GM23338 (cell line): ENCODE results near the gene TRIM21. TPM values are rescaled to one million over a fixed set of nuclear protein-coding genes. Genes with fewer than 3 reads are reported as not detected.

ENCODE experiments used
- ATAC-seq: fragments of 200-7000 bp; cut with Tn5 transposase; 3 replicates; pipeline ENCODE4 v1.9.1; 2020
- DNase-seq: peaks from one replicate; pipeline ENCODE4 v3.0.0-alpha.2; 2015; ENCODE audit warnings: low spot score
- H2AFZ ChIP-seq: fragments of 200-600 bp; sonication (generic); 2 replicates; pipeline ENCODE4 v1.8.0; 2016; ENCODE audit warnings: antibody characterized with exemption, mild to moderate bottlenecking, moderate library complexity
- H3F3A ChIP-seq: fragments of 200-600 bp; sonication (generic); replicated peaks from 2 replicates; pipeline ENCODE4 v1.8.0; 2017; ENCODE audit warnings: antibody characterized with exemption, mixed run types, low read depth
- H3K27ac ChIP-seq: fragments of 200-600 bp; sonication (generic); 2 replicates; pipeline ENCODE4 v1.6.1; 2016; ENCODE audit warnings: low read depth
- H3K27me3 ChIP-seq: fragments of 200-600 bp; sonication (generic); 2 replicates; pipeline ENCODE4 v1.8.0; 2016; ENCODE audit warnings: mild to moderate bottlenecking, mixed run types, moderate library complexity; ENCODE audit not compliant: insufficient read depth
- H3K36me3 ChIP-seq: fragments of 200-600 bp; sonication (generic); 2 replicates; pipeline ENCODE4 v1.8.0; 2016; ENCODE audit warnings: mild to moderate bottlenecking; ENCODE audit not compliant: insufficient read depth
- H3K4me1 ChIP-seq: fragments of 200-600 bp; sonication (generic); 2 replicates; pipeline ENCODE4 v1.8.0; 2016; ENCODE audit warnings: mild to moderate bottlenecking, moderate library complexity; ENCODE audit not compliant: insufficient read depth
- H3K4me2 ChIP-seq: fragments of 200-600 bp; sonication (generic); 2 replicates; pipeline ENCODE4 v1.7.1; 2017; ENCODE audit warnings: mixed run types
- H3K4me3 ChIP-seq: fragments of 200-600 bp; sonication (generic); 2 replicates; pipeline ENCODE4 v1.6.1; 2016; ENCODE audit warnings: mixed run types
- H3K79me2 ChIP-seq: fragments of 200-600 bp; sonication (generic); replicated peaks from 2 replicates; pipeline ENCODE4 v1.8.0; 2017; ENCODE audit warnings: mild to moderate bottlenecking; ENCODE audit not compliant: insufficient read depth
- H3K9me2 ChIP-seq: fragments of 200-600 bp; sonication (generic); 2 replicates; pipeline ENCODE4 v1.8.0; 2017; ENCODE audit not compliant: insufficient read depth
- H4K20me1 ChIP-seq: fragments of 200-600 bp; sonication (generic); replicated peaks from 2 replicates; pipeline ENCODE4 v1.8.0; 2017; ENCODE audit warnings: mild to moderate bottlenecking; ENCODE audit not compliant: insufficient read depth
- H3K27ac Mint-ChIP-seq: 2 replicates; pipeline ENCODE4 v1.8.0; 2020; ENCODE audit warnings: inconsistent platforms, mild to moderate bottlenecking, moderate library complexity, mixed read lengths
- H3K27me3 Mint-ChIP-seq: 3 replicates; pipeline ENCODE4 v1.8.0; 2022; ENCODE audit warnings: low read depth, mild to moderate bottlenecking, moderate library complexity, mixed read lengths, inconsistent platforms; ENCODE audit not compliant: insufficient read depth, poor library complexity
- H3K36me3 Mint-ChIP-seq: 3 replicates; pipeline ENCODE4 v1.8.0; 2021; ENCODE audit warnings: low read depth, mild to moderate bottlenecking, inconsistent platforms, moderate library complexity, mixed read lengths
- H3K4me1 Mint-ChIP-seq: 3 replicates; pipeline ENCODE4 v1.8.0; 2020; ENCODE audit warnings: mild to moderate bottlenecking, inconsistent platforms, mixed read lengths
- H3K4me3 Mint-ChIP-seq: 3 replicates; pipeline ENCODE4 v1.8.0; 2021; ENCODE audit warnings: moderate library complexity, mild to moderate bottlenecking, inconsistent platforms, mixed read lengths
- H3K9me3 Mint-ChIP-seq: 3 replicates; pipeline ENCODE4 v1.8.0; 2020; ENCODE audit warnings: moderate library complexity, mild to moderate bottlenecking, inconsistent platforms, mixed read lengths
- CREB1 ChIP-seq: fragments of 250-450 bp; sonication (Bioruptor Pico); IDR thresholded peaks from 2 replicates; pipeline ENCODE4 v1.5.0; 2020; ENCODE audit warnings: low read depth, mild to moderate bottlenecking, moderate library complexity
- CTCF ChIP-seq, 2 experiments: fragments of 200-600 bp in 1 of 2; sonication (generic) in 1 of 2; conservative IDR thresholded peaks; 2 replicates each; pipeline versions ENCODE4 v1.5.1 to v1.6.1; 2016 to 2017; ENCODE audit warnings: antibody characterized with exemption in 2 of 2, low read depth in 2 of 2, mild to moderate bottlenecking in 2 of 2, moderate library complexity in 1 of 2
- ETS1 ChIP-seq: IDR thresholded peaks from 2 replicates; pipeline ENCODE4 v1.6.1; 2016; ENCODE audit warnings: antibody characterized with exemption
- EZH2 ChIP-seq: fragments of 200-600 bp; sonication (generic); IDR thresholded peaks from one replicate; pipeline ENCODE4 v1.8.0; 2017; ENCODE audit warnings: antibody characterized with exemption, mild to moderate bottlenecking, low read depth; ENCODE audit not compliant: unreplicated experiment
- EZH2phosphoT487 ChIP-seq: fragments of 200-600 bp; sonication (generic); IDR thresholded peaks from one replicate; pipeline ENCODE4 v1.8.1; 2018; ENCODE audit warnings: antibody characterized with exemption; ENCODE audit not compliant: unreplicated experiment
- JUNB ChIP-seq: IDR thresholded peaks from one replicate; pipeline ENCODE4 v1.6.1; 2016; ENCODE audit warnings: antibody characterized with exemption; ENCODE audit not compliant: unreplicated experiment
- NANOG ChIP-seq: IDR thresholded peaks from 2 replicates; pipeline ENCODE4 v1.6.1; 2016; ENCODE audit warnings: antibody characterized with exemption, borderline replicate concordance
- POLR2AphosphoS5 ChIP-seq: IDR thresholded peaks from 2 replicates; pipeline ENCODE4 v1.6.1; 2016; ENCODE audit warnings: antibody characterized with exemption, low read depth
- REST ChIP-seq: IDR thresholded peaks from one replicate; pipeline ENCODE4 v1.6.1; 2018; ENCODE audit warnings: antibody characterized with exemption; ENCODE audit not compliant: unreplicated experiment
- STAT1 ChIP-seq: IDR thresholded peaks from one replicate; pipeline ENCODE4 v1.6.1; 2016; ENCODE audit warnings: antibody characterized with exemption; ENCODE audit not compliant: unreplicated experiment
- ZNF114 ChIP-seq: fragments of 250-450 bp; sonication (Bioruptor Pico); IDR thresholded peaks from 2 replicates; pipeline ENCODE4 v1.5.0; 2020; ENCODE audit warnings: mild to moderate bottlenecking, moderate library complexity
- ZNF331 ChIP-seq: fragments of 250-450 bp; sonication (Bioruptor Pico); IDR thresholded peaks from 2 replicates; pipeline ENCODE4 v1.5.0; 2020; ENCODE audit warnings: low read depth, mild to moderate bottlenecking, moderate library complexity
- ZNF462 ChIP-seq: fragments of 250-450 bp; sonication (Bioruptor Pico); IDR thresholded peaks from 2 replicates; pipeline ENCODE4 v1.5.0; 2020; ENCODE audit warnings: mild to moderate bottlenecking, moderate library complexity
- polyA plus RNA-seq: library from polyadenylated mRNA; unstranded; fragments of >200 nt; fragmentation: Nextera tagmentation; extraction: Ambion mirVana; gene quantifications from 2 replicates; pipeline ENCODE4 v1.2.1, GENCODE V29; 2016
- total RNA-seq: library from RNA; depleted of rRNA; stranded (reverse); fragments of >200 nt; shearing (Covaris generic); gene quantifications from 2 replicates; pipeline ENCODE4 v1.2.3, GENCODE V29; 2014

TRIM21 gene
- total and polyA plus RNA-seq, 2 experiments from 2014 or later: 12.7 to 18.3 TPM

GRCh38 chr11:4393858-4394223, 339 bp upstream of the TRIM21 start (continued):
- TF ChIP-seq CREB1 (CRISPR knock-in tag) (no peak), POLR2AphosphoS5 (no peak), STAT1 (no peak)

DNA sequence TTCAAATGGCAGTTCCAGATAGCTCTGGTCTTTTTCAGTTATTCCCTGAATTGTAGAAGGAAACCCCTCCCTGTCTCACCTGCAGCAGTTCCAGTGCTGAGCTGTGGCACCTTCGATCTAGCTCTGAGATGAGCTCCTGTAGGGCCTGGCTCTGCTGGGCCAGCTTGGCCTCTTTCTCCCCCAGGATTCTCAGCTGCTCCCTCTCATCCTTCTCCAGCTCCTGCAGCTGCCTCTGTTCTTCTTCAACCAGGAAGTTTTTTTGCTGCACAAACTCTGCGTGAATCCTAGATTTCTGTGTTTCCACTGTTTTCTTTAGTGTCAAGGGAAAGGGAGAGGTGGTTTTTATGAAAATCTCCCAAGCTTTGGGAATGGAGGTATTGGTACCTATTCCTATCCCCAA, 5.3 kb downstream of the TRIM21 start:
- Histone ChIP-seq H3K4me3 (no peak overlapping the region), H3F3A (no peaks in the 10 kb centered on the region), H3K27me3 (no peaks in the 10 kb centered on the region), H3K4me1 (peaks cover 4% of the 10 kb centered on the region; the same call in 1 of the 2 replicates), H3K27ac (no peak overlapping the region), H2AFZ (no peak overlapping the region), H3K9me2 (no peaks in the 10 kb centered on the region), H3K4me2 (no peak overlapping the region), H3K79me2 (peaks cover 4% of the 10 kb centered on the region; the same call in 1 of the 2 replicates), H3K36me3 (no peaks in the 10 kb centered on the region), H4K20me1 (no peaks in the 10 kb centered on the region)
- ATAC-seq (no peak), DNase-seq (no peak)
- peaks cover 35% of the 10 kb centered on the region for H3K36me3 Mint-ChIP-seq
- no peak overlapping the region for H3K4me3 Mint-ChIP-seq
- H3K27ac Mint-ChIP-seq: no peak overlapping the region
- no peaks in the 10 kb centered on the region for H3K9me3 Mint-ChIP-seq
- H3K4me1 Mint-ChIP-seq: no peaks in the 10 kb centered on the region
- TF ChIP-seq ZNF331 (CRISPR knock-in tag) (no peak), JUNB (no peak), ZNF114 (CRISPR knock-in tag) (no peak), POLR2AphosphoS5 (no peak), CTCF (conservative IDR thresholded peaks at IDR 0.05; ENCODE audit: low read depth in 2 of 2) (no peak), ETS1 (no peak), ZNF462 (no peak), NANOG (no peak), CREB1 (CRISPR knock-in tag) (no peak), REST (no peak), EZH2phosphoT487 (no peak), EZH2 (no peak), STAT1 (no peak)
- peaks cover 4% of the 10 kb centered on the region for H3K27me3 Mint-ChIP-seq
